NCI-H1436 (cell line): Measurements from ENCODE around the gene PDPR.
"Not testable (repeated sequence)": the region's sequence is repeated elsewhere in the genome, so short reads cannot be mapped to it uniquely, and the experiment has no call there.

Experiments
- DNase-seq: peaks from one replicate; lab custom pipeline; 2025; lab: John Stamatoyannopoulos, UW

PDPR gene

GRCh38 chr16:70128844-70129243, 14.7 kb downstream of the PDPR start:
- not testable (repeated sequence) for DNase-seq

GRCh38 chr16:70135796-70136195, 21.7 kb downstream of the PDPR start:
- DNase-seq: not testable (repeated sequence)

GRCh38 chr16:70136595-70136994, 22.5 kb downstream of the PDPR start:
- not testable (repeated sequence) for DNase-seq

GRCh38 chr16:70142739-70143138, 28.6 kb downstream of the PDPR start:
- DNase-seq: not testable (repeated sequence)

- not testable (repeated sequence) for DNase-seq
These were observed 29.2 kb downstream of the PDPR start for GRCh38 chr16:70143231-70143895.

- DNase-seq: not testable (repeated sequence)
These were observed 33.7 kb downstream of the PDPR start for GRCh38 chr16:70147853-70148252.

- DNase-seq: not testable (repeated sequence)
These were observed 34.3 kb downstream of the PDPR start for GRCh38 chr16:70148453-70148852.

GRCh38 chr16:70149296-70149695, 35.2 kb downstream of the PDPR start:
- DNase-seq: not testable (repeated sequence)

- DNase-seq: no peak
These were observed 37.3 kb downstream of the PDPR start for GRCh38 chr16:70151391-70151790.

GRCh38 chr16:70151941-70152509, 37.9 kb downstream of the PDPR start:
- DNase-seq: no peak

GRCh38 chr16:70152578-70153302, 38.6 kb downstream of the PDPR start:
- DNase-seq: no peak

GRCh38 chr16:70154736-70155135, 40.6 kb downstream of the PDPR start:
- not testable (repeated sequence) for DNase-seq

- no peak for DNase-seq
These were observed 42.3 kb downstream of the PDPR start for GRCh38 chr16:70156207-70156978.

- DNase-seq: no peak
These were observed 43.0 kb downstream of the PDPR start for GRCh38 chr16:70157105-70157476.

- no peak for DNase-seq
These were observed 43.5 kb downstream of the PDPR start for GRCh38 chr16:70157477-70158260.

- no peak for DNase-seq
These were observed 44.3 kb downstream of the PDPR start for GRCh38 chr16:70158261-70158939.

- no peak for DNase-seq
These were observed 45.5 kb downstream of the PDPR start for GRCh38 chr16:70159355-70160348.

- no peak for DNase-seq
These were observed 46.3 kb downstream of the PDPR start for GRCh38 chr16:70160388-70160787.

GRCh38 chr16:70160821-70161220, 46.7 kb downstream of the PDPR start:
- DNase-seq: no peak

- no peak for DNase-seq
These were observed 47.2 kb downstream of the PDPR start for GRCh38 chr16:70161350-70161749.
